GM18868 (cell line): ENCODE measurements around the gene ITCH.
"Not testable (repeated sequence)": the region's sequence is repeated elsewhere in the genome, so short reads cannot be mapped to it uniquely, and the experiment has no call there.

Source experiments
- ATAC-seq: cut with Tn5 transposase; IDR thresholded peaks from one replicate; pipeline ENCODE4 v1.9.1; 2021; ENCODE audit warnings: mild to moderate bottlenecking, moderate library complexity; ENCODE audit not compliant: unreplicated experiment

The ITCH gene

DNA sequence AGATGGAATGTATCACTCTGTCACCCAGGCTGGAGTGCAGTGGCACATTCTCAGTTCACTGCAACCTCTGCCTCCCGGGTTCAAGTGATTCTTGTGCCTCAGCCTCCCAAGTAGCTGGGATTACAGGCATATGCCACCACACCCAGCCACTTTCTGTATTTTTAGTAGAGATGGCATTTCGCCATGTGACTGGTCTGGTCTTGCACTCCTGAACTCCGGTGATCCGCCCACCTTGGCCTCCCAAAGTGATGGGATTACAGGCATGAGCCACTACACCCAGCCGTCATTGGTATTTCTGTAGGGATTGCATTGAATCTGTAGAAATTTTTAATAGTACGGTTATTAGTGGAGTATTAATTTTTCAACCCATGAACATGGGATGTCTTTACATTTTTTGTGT, 134.5 kb downstream of the ITCH start:
- not testable (repeated sequence) for ATAC-seq

DNA sequence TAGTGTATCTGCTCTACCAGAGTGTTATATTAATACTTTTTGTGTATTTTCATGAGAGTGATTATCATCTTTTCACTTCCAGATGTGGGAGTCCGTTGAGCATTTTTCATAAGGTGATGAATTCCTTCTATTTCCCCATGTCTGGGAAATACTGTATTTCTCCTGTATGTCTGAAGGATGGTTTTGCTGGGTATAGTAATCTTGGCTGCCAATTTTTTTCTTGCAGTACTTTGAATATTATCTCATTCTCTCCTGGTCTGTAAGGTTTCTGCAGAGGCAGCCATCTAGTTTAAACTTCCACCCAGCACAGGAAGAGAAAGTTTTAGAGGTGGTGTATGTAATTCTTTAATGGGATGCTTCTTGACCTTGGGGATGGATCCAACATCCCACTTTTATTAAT, 137.8 kb downstream of the ITCH start:
- ATAC-seq: no peak

DNA sequence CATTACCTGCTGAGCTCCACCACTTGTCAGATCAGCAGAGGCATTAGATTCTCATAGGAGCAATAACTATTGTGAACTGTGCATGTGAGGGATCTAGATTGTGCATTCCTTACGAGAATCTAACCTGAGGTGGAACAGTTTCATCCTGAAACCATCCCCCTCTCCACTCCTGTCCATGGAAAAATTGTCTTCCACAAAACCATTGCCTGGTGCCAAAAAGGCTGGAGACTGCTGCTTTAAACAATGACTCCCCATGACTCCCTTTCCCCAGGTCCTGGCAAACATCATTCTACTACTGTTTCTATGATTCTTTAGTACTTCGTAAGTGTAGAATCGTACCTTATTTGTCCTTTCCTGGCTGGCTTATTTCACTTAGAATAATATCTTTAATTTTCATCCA, 143.4 kb downstream of the ITCH start:
- ATAC-seq: no peak

DNA sequence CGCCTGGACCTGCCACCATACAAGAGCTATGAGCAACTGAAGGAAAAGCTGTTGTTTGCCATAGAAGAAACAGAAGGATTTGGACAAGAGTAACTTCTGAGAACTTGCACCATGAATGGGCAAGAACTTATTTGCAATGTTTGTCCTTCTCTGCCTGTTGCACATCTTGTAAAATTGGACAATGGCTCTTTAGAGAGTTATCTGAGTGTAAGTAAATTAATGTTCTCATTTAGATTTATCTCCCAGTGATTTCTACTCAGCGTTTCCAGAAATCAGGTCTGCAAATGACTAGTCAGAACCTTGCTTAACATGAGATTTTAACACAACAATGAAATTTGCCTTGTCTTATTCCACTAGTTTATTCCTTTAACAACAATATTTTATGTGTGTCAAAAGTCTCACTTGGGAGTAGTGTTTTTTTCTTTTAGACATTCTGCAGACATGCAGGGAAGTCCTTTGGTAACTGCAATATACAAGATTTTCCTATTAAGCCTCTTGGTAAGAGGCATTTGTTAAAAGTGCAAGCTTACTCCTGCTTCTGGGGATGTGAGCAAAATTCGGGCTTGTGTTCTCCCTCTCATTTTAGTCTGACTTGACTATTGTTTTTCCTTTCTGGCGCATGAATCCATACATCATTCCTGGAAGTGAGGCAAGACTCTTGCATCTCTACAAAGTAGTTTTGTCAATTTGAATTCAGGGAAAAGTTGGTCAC, 144.8 kb downstream of the ITCH start:
- no peak for ATAC-seq

DNA sequence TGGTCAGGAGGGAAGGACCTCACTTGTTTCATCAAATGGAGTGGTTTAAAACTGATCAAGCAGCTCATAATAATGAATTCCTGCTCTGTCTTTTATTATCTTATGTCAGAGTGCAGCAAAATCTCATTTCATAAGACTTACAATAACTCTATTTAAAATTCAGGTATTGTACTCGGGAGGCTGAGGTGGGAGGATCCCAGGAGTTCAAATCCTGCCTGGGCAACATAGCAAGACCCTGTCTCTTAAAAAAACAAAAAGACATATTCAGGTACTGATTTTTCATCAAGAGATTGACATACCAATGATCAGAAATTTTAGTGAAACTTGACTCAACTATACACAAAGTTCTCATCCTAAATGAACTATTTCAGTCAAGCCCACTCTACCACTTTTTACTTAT, 147.5 kb downstream of the ITCH start:
- ATAC-seq: no peak

DNA sequence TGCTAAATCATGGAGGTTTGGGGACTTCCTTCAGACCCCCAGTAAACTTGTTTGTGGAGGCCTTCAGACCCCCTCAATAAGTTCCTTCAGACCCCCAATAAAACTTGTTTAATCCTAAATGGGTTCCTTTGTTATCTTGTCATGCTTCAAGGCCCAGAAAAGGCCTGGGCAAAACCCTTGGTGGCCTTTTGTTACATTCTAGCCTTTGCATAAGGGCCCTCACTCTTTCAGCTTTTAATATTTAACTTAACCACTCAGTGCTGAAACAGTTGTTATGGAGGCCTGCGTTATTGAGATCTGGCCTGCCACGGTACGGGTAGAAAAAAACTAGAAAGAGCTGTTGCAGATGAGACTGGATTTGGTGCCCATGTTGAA, 148.8 kb downstream of the ITCH start:
- no peak for ATAC-seq

DNA sequence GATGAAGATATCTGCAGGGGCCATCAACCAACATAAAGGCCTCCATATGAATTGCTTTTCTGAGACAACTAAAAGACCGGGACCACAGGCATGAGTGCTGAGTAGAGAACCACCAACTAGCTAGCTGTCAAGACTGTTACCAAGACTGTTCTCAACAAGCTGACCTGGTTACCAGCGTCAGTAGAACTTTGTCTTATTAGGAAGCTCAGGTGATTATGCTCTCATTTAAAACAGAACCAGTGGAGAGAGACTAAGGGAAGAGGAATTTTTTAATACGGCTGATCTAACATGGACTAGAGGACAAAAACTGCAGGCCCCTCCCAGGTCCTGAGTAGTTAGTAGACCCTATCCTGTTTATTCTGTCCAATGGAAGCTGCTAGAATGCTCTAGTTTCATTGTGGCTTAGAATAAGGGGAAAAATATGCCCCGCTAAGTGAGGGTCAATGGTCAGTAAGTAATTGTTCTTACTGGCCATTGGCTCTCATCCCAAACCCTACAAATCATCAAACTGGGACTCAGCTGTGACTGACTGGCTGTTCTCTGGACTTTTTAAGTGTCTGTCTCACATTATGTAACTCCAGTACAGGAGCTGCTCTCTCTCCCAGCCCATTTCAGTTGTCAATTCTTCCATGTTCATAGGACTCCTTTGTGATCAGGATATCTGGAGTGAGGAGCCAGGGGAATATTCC, 149.3 kb downstream of the ITCH start:
- ATAC-seq: no peak

DNA sequence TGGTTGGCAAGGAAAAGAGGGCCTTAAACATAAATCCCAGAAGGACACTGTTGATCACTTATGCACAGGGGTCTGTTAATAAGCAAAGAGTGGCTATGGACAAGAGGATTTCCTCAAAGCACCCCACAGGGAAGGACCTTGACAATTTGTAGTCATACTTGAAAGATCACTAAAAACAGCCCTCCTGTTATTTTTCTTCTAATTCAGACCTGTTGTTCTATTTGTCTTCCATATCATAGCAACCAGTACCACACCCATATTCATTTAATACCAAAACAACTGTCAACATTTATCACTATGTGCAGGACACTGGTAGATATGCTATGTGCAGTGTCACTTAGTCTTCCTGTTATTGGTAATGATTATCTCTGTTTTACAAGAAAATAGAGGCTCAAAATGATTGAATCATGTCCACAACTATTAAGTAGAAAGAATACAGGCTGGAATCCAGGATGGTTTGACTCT, 149.9 kb downstream of the ITCH start:
- ATAC-seq: no peak

DNA sequence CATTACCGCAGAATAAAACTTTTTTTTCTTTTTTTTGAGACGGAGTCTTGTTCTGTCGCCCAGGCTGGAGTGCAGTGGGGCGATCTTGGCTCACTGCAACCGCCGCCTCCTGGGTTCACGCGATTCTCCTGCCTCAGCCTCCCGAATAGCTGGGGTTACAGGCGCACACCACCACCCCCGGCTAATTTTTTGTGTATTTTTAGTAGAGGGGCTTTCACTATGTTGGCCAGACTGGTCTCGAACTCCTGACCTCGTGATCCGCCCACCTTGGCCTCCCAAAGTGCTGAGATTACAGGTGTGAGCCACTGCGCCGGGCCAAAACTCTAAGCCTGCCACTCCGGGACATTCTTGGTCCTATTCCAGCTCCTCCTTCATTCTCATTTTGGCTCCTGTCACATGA, 151.0 kb downstream of the ITCH start:
- ATAC-seq: not testable (repeated sequence)

DNA sequence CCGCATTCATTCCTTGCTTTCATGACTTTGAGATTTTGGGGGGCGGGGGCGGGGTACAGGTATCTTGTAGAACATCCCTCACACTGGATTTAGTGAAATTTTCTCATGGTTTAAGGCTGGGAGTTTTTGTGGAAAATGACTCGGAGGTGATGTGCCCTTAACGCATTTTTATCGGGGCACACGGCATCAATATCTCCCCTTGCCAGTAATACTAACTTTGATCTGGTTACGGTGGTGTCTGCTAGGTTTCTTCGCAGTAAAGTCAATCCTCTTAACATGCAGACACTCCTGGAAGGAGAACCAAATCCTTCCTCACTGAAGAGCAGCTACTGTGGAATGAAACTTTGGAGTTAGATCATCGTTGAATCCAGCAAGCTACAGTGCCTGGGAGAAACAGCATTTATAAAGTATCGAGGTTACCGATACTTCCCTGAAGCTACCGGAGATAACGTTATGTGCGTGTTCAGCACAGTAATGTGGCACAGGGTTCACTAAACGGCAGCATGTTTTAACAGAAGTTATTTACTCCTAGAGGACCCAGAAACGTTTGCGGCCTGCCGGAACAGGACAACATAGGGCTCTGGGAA, 151.9 kb downstream of the ITCH start:
- ATAC-seq: no peak

DNA sequence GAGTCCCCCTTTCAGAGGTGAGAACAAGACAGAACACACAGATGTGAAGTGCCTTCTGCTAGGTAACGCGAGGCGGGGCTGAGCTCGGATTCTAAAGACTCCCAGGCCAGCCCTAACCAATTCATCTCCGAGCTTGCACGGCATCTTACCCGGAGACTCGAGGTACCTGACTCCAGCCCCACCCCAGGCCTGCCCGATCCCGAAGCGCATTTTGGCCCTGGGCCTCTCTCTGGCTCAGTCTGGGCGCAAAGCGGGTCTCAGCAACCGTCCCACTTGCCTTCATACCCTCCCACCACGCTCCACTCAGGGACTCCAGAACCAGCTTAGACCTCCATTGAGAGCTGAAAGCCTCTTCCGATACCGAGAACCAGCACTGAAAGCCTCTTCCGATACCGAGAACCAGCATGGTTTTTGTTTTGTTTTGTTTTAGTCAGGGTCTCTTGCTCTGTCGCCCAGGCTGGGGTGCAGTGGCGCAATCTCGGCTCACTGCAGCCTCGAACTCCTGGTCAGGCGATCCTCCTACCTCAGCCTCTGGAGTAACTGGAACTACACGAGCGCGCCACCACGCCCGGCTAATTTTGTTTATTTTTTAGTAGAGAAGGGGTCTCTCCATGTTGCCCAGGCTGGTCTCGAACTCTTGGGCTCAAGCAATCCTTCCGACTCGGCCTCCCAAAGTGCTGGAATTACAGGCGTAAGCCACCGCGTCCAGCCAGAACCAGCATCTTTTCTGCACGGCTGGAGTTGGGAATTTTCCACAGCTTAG, 152.6 kb downstream of the ITCH start:
- ATAC-seq: peak; percentile 65

DNA sequence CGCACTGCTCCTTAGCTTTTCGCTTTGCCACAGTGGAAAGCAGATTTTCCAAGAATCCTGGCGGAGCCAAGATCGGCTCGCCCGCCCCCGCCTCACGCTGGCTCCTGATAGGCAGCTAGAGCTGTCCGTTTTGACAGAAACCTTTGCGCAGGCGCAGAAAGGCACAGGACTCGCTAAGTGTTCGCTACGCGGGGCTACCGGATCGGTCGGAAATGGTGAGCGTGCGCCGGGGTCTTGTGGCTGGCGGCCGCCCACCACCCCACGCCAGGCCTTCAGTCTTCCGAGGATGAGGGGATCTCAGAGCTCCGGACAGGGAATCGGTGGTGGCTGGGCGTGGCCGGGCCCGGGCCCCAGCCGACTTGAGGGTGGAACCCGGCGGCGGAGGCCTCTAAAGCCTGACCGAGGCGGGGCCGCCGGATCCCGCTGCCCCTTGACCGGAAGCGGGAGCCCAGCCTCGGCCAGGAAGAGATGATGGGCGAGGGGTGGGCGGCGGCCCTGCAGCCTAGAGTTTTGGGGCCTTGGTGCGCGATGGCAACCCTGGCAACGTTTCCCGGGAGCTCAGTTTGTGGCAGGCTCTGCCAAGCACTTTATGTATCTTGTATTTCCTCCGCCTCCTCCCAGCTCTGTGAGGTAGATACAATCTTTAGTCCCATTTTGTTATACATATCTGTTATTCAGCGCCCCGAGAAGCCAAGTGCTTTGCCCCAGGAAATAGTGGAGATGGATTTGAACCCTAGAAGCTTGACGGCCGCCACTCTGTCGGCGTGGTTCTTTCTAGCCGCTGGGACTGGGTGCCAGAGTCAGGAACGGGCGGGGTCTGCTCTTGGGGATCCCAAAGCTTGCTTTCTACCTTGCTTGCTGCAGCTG, 153.4 kb downstream of the ITCH start, which contains the start of gene DYNLRB1:
Gene DYNLRB1 (plus strand): TSS at position 176 of the 867 bp plus-strand sequence. CDS start 37 bp downstream, at position 213.
- ATAC-seq: peak; percentile 77

DNA sequence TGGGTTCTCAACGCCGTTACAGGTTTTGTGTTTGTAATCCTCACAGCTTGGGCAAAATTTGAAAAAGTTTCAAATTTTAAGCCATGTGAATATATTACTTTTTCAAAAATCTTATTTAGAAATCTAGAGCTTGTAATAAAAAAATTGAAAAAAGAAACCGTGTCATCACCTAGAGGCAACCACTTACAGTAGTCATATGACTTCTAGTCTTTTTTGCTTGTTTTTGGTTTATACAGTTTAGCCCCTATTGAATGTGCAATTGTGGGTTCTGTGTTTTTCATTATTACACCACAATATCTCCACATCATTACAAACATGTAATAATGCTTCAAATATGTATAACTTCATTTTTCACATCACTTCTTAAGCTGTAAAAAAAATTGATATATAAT, 154.0 kb downstream of the ITCH start:
- ATAC-seq: no peak

DNA sequence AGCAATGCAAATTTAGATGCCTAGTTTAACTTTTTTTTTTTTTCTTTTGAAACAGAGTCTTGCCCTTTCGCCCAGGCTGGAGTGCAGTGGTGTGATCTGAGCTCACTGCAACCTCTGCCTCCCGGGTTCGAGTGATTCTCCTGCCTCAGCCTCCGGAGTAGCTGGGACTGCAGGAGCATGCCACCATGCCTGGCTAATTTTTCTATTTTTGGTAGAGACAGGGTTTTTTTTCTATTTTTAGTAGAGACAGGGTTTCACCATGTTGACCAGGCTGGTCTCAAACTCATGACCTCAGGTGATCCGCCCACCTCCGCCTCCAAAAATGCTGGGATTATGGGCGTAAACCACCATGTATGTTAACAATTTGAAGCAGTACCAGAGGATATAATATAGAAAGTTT, 155.8 kb downstream of the ITCH start:
- not testable (repeated sequence) for ATAC-seq

DNA sequence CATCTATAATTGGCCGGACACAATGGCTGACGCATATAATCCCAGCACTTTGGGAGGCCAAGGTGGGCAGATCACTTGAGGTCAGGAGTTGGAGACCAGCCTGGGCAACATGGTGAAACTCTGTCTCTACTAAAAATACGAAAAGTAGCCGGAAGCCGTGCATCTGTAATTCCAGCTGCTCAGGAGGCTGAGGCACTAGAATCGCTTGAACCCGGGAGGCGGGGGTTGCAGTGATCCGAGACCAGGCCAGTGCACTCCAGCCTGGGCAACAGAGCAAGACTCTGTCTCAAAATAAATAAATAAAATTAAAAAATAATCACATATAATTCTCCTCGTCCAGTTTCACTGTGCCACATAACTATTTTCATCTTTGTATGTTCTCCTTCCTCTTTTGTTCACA, 156.8 kb downstream of the ITCH start:
- ATAC-seq: not testable (repeated sequence)

DNA sequence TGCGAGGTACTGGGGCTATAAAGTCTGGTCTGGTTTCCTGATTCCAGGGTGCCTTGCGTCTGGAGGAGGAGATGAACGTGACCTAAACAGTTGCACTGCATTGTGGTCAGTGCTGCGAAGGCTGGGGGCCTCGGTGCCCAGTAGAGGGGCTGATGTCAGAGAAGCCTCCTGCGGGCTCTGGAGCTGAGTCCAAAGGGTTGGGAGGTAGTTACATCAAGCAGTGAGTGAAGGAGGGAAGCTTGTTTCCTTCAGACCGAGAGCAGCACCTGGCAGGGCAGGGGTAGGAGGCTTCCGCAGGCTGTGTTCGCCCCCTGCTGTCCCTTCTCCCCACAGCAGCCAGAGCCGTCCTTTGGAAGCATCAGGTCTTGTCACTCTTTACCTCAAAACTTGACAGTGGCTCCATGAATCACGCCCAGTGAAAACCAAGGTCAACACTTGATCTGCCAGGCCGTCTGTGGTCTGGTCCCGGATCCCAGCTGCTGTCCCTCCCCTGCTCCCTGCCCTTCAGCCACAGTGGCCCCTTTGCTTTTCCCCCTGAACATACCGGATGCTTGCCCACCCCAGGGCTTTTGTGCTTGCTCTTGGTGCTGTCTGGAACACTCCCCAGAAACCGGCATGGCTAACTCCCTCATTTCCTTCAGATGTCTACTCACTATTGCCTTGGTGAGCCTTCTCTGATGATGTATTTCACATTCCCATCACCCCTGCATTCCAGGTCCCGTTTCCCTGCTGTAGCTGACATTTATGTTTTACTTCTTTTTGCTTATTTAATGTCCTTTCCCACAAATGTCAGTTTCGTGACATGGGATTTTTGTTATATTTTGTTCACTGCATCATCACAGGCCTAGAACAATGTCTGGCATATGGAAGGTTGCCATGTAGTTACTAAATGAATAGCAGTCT, 160.1 kb downstream of the ITCH start:
- no peak for ATAC-seq

DNA sequence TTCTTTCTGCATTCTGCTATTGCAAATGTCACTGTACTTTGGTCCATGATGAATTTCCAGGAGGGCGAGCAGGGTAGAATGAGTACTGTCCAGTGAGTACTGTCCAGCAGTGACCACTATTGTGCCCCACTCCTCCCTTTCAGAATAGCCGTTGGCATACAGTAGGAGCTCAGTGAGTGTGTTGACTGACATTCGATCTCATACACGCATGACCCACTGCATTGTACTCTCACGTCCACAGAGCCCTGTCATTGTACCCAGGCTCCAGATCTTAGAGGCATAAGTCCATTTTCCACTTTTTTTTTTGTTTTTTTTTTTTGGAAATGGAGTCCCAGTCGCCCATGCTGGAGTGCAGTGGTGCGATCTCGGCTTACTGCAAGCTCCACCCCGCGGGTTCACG, 161.4 kb downstream of the ITCH start:
- no peak for ATAC-seq

DNA sequence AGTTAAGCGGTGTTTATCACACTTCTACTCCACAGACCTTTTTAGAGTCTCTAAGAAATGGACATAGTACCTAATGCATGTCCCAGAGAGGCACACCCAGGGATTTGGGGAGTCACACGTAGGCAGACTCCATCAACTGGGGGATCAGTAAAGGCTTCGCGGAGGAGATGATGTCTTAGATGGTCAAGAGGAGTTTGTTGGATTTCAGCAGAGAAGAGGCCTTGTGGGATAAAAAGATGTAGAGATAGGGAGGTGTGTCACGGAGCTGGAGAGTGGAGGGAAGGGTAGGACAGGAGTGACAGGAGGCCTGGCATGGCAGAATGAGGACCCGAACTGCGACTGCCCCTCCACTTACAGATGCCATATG, 162.3 kb downstream of the ITCH start:
- ATAC-seq: no peak

DNA sequence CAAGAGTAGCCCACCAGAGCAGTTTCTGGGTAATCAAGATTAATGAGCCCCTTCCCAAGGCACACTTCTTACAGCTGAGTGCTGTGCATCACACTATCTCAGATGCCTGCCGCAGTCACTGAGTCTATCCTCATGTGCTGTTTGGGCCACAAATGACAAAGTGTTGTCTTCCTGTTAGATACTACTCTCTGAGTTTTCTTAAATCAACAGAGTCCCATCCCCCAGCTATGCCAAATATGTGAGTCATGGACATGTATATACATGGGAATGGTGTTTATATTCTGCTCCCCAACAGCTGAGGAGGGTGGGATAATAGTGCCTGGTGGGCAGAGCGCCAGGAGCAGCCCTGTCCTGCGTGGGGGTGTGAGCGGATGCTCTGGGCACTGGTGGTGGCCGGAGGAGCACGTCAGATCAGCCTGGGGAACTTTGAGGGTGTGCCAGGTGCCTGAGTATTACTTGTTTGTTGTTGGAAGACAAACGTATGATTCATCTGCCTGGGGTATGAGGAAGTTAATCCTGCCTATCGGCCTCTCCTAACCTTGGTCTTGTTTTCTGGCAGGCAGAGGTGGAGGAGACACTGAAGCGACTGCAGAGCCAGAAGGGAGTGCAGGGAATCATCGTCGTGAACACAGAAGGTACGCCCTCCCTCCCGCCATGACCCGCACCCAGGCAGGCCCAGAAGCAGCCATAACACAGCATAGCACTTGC, 162.8 kb downstream of the ITCH start:
- no peak for ATAC-seq
